ENCODE measurements around the gene PLAAT1. TPM values are rescaled to one million over a fixed set of nuclear protein-coding genes. Genes with fewer than 3 reads are reported as not detected.
A peak's percentile ranks its signal among the peaks of the same experiment; 100 is the strongest.

Gene PLAAT1
- total RNA-seq = 18.3 TPM

- FAIRE-seq (no peak), DNase-seq (ENCODE audit: low spot score in 2 of 2) (peak; percentile 79 to 86)
Observed at GRCh38 chr3:193240850-193241706, at the start of gene PLAAT1. Gene PLAAT1 (plus strand): TSS chr3:193241222. CDS start chr3:193255651, 14,429 bp downstream.

GRCh38 chr3:193194371-193194770, 46.7 kb upstream of the PLAAT1 start:
- DNase-seq (ENCODE audit: low spot score in 2 of 2) (no peak), FAIRE-seq (no peak)

GRCh38 chr3:193196746-193197145, 44.3 kb upstream of the PLAAT1 start:
- DNase-seq (ENCODE audit: low spot score in 2 of 2) = no peak
- no peak for FAIRE-seq

- FAIRE-seq (no peak), DNase-seq (ENCODE audit: low spot score in 2 of 2) (no peak)
Observed at GRCh38 chr3:193207290-193208273, 33.4 kb upstream of the PLAAT1 start.

- DNase-seq (ENCODE audit: low spot score in 2 of 2) (no peak), FAIRE-seq (no peak)
Observed at GRCh38 chr3:193210618-193211017, 30.4 kb upstream of the PLAAT1 start.

GRCh38 chr3:193211173-193211572, 29.8 kb upstream of the PLAAT1 start:
- FAIRE-seq (no peak), DNase-seq (ENCODE audit: low spot score in 2 of 2) (no peak)

- FAIRE-seq (no peak), DNase-seq (ENCODE audit: low spot score in 2 of 2) (no peak)
Observed at GRCh38 chr3:193211984-193212383, 29.0 kb upstream of the PLAAT1 start.

- no peak for DNase-seq (ENCODE audit: low spot score in 2 of 2)
- FAIRE-seq = no peak
Observed at GRCh38 chr3:193212844-193213243, 28.2 kb upstream of the PLAAT1 start.

GRCh38 chr3:193214445-193214844, 26.6 kb upstream of the PLAAT1 start:
- FAIRE-seq (no peak), DNase-seq (ENCODE audit: low spot score in 2 of 2) (no peak)

GRCh38 chr3:193225302-193226125, 15.5 kb upstream of the PLAAT1 start:
- FAIRE-seq = no peak
- no peak for DNase-seq (ENCODE audit: low spot score in 2 of 2)

GRCh38 chr3:193228206-193228605, 12.8 kb upstream of the PLAAT1 start:
- DNase-seq (ENCODE audit: low spot score in 2 of 2) = no peak
- no peak for FAIRE-seq

- no peak for DNase-seq (ENCODE audit: low spot score in 2 of 2)
- no peak for FAIRE-seq
Observed at GRCh38 chr3:193229851-193230420, 11.1 kb upstream of the PLAAT1 start.

- DNase-seq (ENCODE audit: low spot score in 2 of 2) (no peak), FAIRE-seq (no peak)
Observed at GRCh38 chr3:193230610-193231009, 10.4 kb upstream of the PLAAT1 start.

- FAIRE-seq = no peak
- DNase-seq (ENCODE audit: low spot score in 2 of 2) = no peak
Observed at GRCh38 chr3:193231201-193231600, 9.8 kb upstream of the PLAAT1 start.

- DNase-seq (ENCODE audit: low spot score in 2 of 2) (no peak), FAIRE-seq (no peak)
Observed at GRCh38 chr3:193236599-193236998, 4.4 kb upstream of the PLAAT1 start.

- DNase-seq (ENCODE audit: low spot score in 2 of 2) = no peak
- no peak for FAIRE-seq
Observed at GRCh38 chr3:193237030-193237429, 4.0 kb upstream of the PLAAT1 start.

GRCh38 chr3:193240436-193240849, 579 bp upstream of the PLAAT1 start:
- DNase-seq (ENCODE audit: low spot score in 2 of 2) (no peak), FAIRE-seq (no peak)

- DNase-seq (ENCODE audit: low spot score in 2 of 2) (no peak), FAIRE-seq (no peak)
Observed at GRCh38 chr3:193241716-193242115, 694 bp downstream of the PLAAT1 start.

GRCh38 chr3:193243571-193243970, 2.5 kb downstream of the PLAAT1 start:
- DNase-seq (ENCODE audit: low spot score in 2 of 2) (no peak), FAIRE-seq (no peak)
